HUDEP-2 (cell line): ENCODE results near the gene SMG6.

Experiments used
- DNase-seq, 76 experiments: peaks; one replicate each; lab custom pipeline; 2025; ENCODE audit not compliant: unreplicated experiment in 76 of 76; lab: John Stamatoyannopoulos, UW

Gene SMG6

GRCh38 chr17:2064980-2065785, 238.4 kb downstream of the SMG6 start:
- DNase-seq = peak in 31 of 76 experiments; percentile 4 to 72 (median 27)

GRCh38 chr17:2064520-2064971, 239.0 kb downstream of the SMG6 start:
- no peak for DNase-seq

- no peak for DNase-seq
These were observed 239.5 kb downstream of the SMG6 start for GRCh38 chr17:2064147-2064489.

GRCh38 chr17:2063261-2064146, 240.1 kb downstream of the SMG6 start:
- no peak for DNase-seq

GRCh38 chr17:2062571-2063183, 240.9 kb downstream of the SMG6 start:
- DNase-seq = no peak

GRCh38 chr17:2061441-2061958, 242.1 kb downstream of the SMG6 start:
- DNase-seq = no peak

GRCh38 chr17:2060681-2061440, 242.7 kb downstream of the SMG6 start:
- peak in 2 of 76 experiments; percentile 33 to 40 for DNase-seq

GRCh38 chr17:2060385-2060658, 243.3 kb downstream of the SMG6 start:
- no peak for DNase-seq

- no peak for DNase-seq
These were observed 243.8 kb downstream of the SMG6 start for GRCh38 chr17:2059547-2060384.

- DNase-seq = peak in 65 of 76 experiments; percentile 10 to 85 (median 57)
These were observed 244.7 kb downstream of the SMG6 start for GRCh38 chr17:2058586-2059546.

- no peak for DNase-seq
These were observed 245.6 kb downstream of the SMG6 start for GRCh38 chr17:2057760-2058585.

GRCh38 chr17:2057175-2057759, 246.3 kb downstream of the SMG6 start:
- DNase-seq = no peak

GRCh38 chr17:2056206-2057174, 247.1 kb downstream of the SMG6 start:
- DNase-seq = peak in 8 of 76 experiments; percentile 5 to 41 (median 17)

GRCh38 chr17:2055292-2056205, 248.0 kb downstream of the SMG6 start:
- no peak for DNase-seq
